Kidney epithelial cell (primary cell): Measurements from ENCODE around the gene NSMCE1. TPM values are rescaled to one million over a fixed set of nuclear protein-coding genes. Genes with fewer than 3 reads are reported as not detected.
"Not testable (repeated sequence)": the region's sequence is repeated elsewhere in the genome, so short reads cannot be mapped to it uniquely, and the experiment has no call there.

ENCODE experiments used
- DNase-seq: peaks from one replicate; pipeline ENCODE4 v3.0.0-alpha.2; 2010; ENCODE audit warnings: low read depth
- H3K27me3 ChIP-seq: 2 replicates; pipeline ENCODE4 v1.6.0; 2011; ENCODE audit warnings: low read length; ENCODE audit not compliant: control insufficient read depth, insufficient read depth
- H3K36me3 ChIP-seq: 2 replicates; pipeline ENCODE4 v1.5.1; 2011; ENCODE audit warnings: low read length; ENCODE audit not compliant: control insufficient read depth, insufficient read depth
- H3K4me3 ChIP-seq: 2 replicates; pipeline ENCODE4 v1.5.1; 2011; ENCODE audit warnings: low read depth, mild to moderate bottlenecking, control low read depth, low read length
- total RNA-seq: library from RNA; depleted of rRNA; stranded (reverse); fragments of >200 nt; gene quantifications from 2 replicates; pipeline ENCODE4 v1.2.3, GENCODE V29; 2015
- TF ChIP-seq, protein P1 (sequence below): IDR thresholded peaks from 2 replicates; pipeline ENCODE4 v1.5.1; 2011; ENCODE audit warnings: mild to moderate bottlenecking, moderate library complexity, low read length, control low read depth, inconsistent platforms; ENCODE audit not compliant: insufficient read depth, poor library complexity, severe bottlenecking

The NSMCE1 gene
- total RNA-seq, 1 donor from 2014 or later: 94.8 TPM

DNA sequence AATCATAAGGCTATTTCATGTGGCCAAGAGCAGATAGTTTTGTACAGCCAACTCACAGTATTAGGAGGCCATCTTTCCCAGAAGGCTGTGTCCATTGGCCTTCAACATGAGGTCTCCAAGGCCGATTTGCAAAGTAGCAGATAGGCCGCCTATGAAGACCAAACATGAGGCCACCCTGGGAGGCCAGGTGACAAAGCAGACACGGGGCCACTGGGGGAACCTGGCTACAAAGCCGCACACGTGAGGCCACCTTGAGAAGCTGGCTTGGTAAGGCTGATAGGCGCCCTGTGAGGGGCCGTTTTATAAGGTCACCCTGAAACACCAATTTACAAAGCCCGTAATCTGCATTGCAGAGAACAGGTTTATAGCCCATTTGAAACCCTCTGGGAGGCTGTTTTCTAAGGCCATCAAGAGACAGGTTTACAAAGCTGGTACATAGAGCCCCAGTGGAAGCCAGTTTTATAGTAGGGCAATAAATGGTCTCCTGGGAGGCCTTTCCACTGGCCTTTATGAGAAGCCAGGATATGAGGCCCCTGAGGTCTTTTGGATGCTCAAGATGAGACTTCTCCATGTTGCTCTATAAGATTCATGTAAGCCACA, 60.4 kb downstream of the NSMCE1 start:
- no peaks in the 10 kb centered on the region for H3K27me3 ChIP-seq
- TF ChIP-seq, protein P1, sequence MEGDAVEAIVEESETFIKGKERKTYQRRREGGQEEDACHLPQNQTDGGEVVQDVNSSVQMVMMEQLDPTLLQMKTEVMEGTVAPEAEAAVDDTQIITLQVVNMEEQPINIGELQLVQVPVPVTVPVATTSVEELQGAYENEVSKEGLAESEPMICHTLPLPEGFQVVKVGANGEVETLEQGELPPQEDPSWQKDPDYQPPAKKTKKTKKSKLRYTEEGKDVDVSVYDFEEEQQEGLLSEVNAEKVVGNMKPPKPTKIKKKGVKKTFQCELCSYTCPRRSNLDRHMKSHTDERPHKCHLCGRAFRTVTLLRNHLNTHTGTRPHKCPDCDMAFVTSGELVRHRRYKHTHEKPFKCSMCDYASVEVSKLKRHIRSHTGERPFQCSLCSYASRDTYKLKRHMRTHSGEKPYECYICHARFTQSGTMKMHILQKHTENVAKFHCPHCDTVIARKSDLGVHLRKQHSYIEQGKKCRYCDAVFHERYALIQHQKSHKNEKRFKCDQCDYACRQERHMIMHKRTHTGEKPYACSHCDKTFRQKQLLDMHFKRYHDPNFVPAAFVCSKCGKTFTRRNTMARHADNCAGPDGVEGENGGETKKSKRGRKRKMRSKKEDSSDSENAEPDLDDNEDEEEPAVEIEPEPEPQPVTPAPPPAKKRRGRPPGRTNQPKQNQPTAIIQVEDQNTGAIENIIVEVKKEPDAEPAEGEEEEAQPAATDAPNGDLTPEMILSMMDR: no peak
- no peak overlapping the region for H3K4me3 ChIP-seq
- H3K36me3 ChIP-seq: no peaks in the 10 kb centered on the region
- no peak for DNase-seq

DNA sequence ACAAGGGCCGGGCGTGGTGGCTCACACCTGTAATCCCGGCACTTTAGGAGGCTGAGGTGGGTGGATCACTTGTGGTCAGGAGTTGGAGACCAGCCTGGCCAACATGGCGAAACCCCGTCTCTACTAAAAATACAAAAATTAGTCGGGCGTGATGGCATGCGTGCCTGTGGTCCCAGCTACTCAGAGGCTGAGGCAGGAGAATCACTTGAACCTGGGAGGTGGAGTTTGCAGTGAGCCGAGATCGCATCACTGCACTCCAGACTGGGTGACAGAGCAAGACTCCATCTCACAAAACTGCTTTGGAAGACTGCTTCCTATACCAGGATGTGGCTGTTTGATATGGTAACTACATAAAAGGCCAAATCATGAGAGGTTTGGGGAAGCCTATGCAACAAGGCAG, 61.5 kb downstream of the NSMCE1 start:
- not testable (repeated sequence) for H3K36me3 ChIP-seq, H3K27me3 ChIP-seq, H3K4me3 ChIP-seq, DNase-seq

DNA sequence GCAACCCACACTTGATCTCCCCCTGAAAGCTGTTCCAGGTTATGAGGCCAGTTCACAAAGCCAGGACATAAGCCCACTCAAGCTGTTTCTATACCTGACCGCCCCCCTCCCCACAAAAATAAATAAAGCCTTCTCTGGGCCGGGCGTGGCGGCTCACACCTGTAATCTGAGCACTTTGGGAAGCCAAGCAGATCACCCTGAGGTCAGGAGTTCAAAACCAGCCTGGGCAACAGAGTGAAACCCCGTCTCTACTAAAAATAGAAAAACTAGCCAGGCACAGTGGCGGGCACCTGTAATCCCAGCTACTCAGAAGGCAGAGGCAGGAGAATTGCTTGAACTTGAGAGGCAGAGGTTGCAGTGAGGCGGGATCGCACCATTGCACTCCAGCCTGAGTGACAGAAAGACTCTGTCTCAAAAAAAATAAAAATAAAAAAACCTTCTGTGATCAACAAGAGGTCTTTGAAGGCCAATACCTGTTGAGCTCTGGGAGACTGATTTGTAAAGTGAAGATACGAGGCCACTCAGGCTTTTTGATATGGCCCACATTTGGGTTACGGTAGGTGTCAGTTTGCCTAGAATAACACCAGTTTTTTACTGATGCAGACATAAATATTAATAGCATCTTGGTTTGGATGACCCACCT, 63.0 kb downstream of the NSMCE1 start:
- H3K27me3 ChIP-seq: no peaks in the 10 kb centered on the region
- H3K4me3 ChIP-seq: no peak overlapping the region
- TF ChIP-seq, protein P1: no peak
- H3K36me3 ChIP-seq: no peaks in the 10 kb centered on the region
- no peak for DNase-seq

DNA sequence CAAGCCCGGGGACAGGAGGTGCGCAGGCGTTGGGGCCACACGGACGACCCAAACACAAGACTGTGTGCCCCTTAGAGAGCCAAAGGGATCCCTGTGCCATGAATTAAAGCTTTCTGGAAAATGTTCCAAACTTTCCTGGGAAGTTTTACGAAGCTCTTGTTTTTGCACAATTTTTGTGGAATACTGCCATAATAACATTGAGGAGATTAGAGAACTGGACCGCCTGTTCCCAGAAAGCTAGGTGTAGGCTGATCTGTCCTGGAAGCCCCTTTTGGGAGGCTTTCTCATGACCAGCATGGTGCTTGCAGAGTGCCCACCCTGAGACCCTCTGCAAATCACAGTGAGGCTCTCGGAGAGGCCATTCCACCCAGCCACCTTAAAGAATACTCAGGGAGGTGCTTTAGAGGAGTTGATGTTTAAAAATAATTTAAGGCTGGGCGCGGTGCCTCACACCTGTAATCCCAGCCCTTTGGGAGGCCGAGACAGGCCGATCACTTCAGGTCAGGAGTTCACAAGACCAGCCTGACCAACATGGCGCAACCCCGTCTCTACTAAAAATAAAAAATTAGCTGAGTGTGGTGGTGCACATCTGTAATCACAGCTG, 64.2 kb downstream of the NSMCE1 start:
- peak overlapping the region; percentile 81 for H3K4me3 ChIP-seq
- DNase-seq: no peak
- TF ChIP-seq, protein P1: no peak
- no peaks in the 10 kb centered on the region for H3K27me3 ChIP-seq
- no peaks in the 10 kb centered on the region for H3K36me3 ChIP-seq

DNA sequence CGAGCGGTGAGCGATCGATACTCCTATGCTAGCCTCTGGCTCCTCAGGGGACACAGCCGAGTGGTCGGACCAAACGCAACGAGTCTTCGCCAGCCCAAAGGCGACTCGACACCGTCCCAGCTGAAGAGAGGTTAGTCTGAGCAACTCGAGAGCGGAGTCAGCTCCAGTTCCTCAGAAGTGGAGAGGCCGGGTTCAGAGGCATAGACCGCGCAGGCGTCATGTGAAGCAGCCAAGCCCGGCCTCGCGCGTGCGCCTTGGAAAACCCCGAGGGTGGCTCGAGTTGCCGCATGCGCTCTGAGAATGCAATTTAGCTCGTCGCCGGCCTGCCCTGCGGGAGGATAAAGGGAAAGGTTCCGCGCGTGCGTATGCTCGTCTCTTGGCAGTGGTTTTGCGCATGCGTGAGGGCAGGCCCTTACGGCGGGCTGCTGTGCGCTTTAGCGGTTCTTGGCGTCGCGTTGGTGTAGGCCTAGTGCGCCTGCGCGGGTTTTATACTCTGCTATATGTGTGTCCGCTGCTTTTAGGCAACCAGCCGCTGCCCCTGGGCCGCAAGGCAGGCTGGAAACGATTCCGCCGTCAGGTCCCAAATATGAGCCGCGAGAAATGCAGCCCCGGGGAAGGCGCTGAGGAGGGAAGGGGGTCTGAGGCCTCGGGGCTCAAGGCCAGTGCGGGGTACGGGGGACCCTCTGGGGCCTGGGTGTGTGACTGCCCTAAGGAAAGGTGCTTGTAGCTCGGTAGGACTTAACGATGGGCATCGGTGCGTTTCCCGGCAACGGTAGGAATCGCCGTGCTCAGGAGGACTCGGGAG, 64.9 kb downstream of the NSMCE1 start, which contains the start of gene KDM8:
KDM8 (plus strand) TSS at position 20 of the 805 bp plus-strand sequence. CDS start 6,598 bp downstream, outside the sequence.
- Histone ChIP-seq H3K27me3 (no peaks in the 10 kb centered on the region), H3K4me3 (peak within 1 kb of the TSS; percentile 81), H3K36me3 (no peaks in the 10 kb centered on the region)
- TF ChIP-seq, protein P1: no peak
- peak; percentile 99 for DNase-seq
